ENCODE measurements around the gene XPNPEP3. TPM values are rescaled to one million over a fixed set of nuclear protein-coding genes. Genes with fewer than 3 reads are reported as not detected.

The XPNPEP3 gene
- total RNA-seq, 3 donors from 2014 or later (not counting 1 experiment from before 2014, with no cell fraction given), result 14.8 to 17.8 (median 15.1) TPM

GRCh38 chr22:40960145-40960544 is 103.2 kb downstream of the XPNPEP3 start:
- ATAC-seq, result no peak
- H3K4me3 ChIP-seq (ENCODE audit: low read length), result no peak overlapping the region
- peaks cover 36% of the 10 kb centered on the region for H3K36me3 ChIP-seq (ENCODE audit: control insufficient read depth, insufficient read depth, low read length)
- H3K4me1 ChIP-seq (ENCODE audit: control insufficient read depth, insufficient read depth, low read length), result no peaks in the 10 kb centered on the region
- Mint-ChIP-seq H3K27me3 (ENCODE audit: low read depth in 2 of 2) (no peaks in the 10 kb centered on the region), H3K36me3 (no peaks in the 10 kb centered on the region), H3K4me3 (no peak overlapping the region), H3K9me3 (no peaks in the 10 kb centered on the region), H3K27ac (peak overlapping the region; percentile 26 to 64), H3K4me1 (peaks cover 8 to 20% of the 10 kb centered on the region in 2 donors)
- H3K9me3 ChIP-seq (ENCODE audit: control insufficient read depth, insufficient read depth, low read length), result no peaks in the 10 kb centered on the region
- no peaks in the 10 kb centered on the region for H3K27me3 ChIP-seq (ENCODE audit: control insufficient read depth, insufficient read depth, low read length)
- intact Hi-C loops (cut with micrococcal nuclease), result no loop called here
- WGBS (ENCODE audit: insufficient coverage), result 86% methylated on average over 2 of the region's 2 CpGs
- no peak overlapping the region for H3K27ac ChIP-seq (ENCODE audit: low read length)
- no peak for DNase-seq
- no peak for TF ChIP-seq CTCF (IDR thresholded peaks at IDR 0.05)

GRCh38 chr22:40965936-40966725 is 109.2 kb downstream of the XPNPEP3 start:
- H3K27me3 ChIP-seq (ENCODE audit: control insufficient read depth, insufficient read depth, low read length), result no peaks in the 10 kb centered on the region
- H3K9me3 Mint-ChIP-seq, result no peaks in the 10 kb centered on the region
- DNase-seq (no peak), ATAC-seq (no peak)
- 86% methylated on average over 7 of the region's 8 CpGs for WGBS (ENCODE audit: insufficient coverage)
- TF ChIP-seq CTCF (IDR thresholded peaks at IDR 0.05), result no peak
- H3K27ac ChIP-seq (ENCODE audit: low read length), result no peak overlapping the region
- intact Hi-C loops (cut with micrococcal nuclease), result no loop called here
- H3K27me3 Mint-ChIP-seq (ENCODE audit: low read depth in 2 of 2), result no peaks in the 10 kb centered on the region
- no peaks in the 10 kb centered on the region for H3K9me3 ChIP-seq (ENCODE audit: control insufficient read depth, insufficient read depth, low read length)
- no peak overlapping the region for H3K4me3 ChIP-seq (ENCODE audit: low read length)
- no peaks in the 10 kb centered on the region for H3K4me1 ChIP-seq (ENCODE audit: control insufficient read depth, insufficient read depth, low read length)
- H3K4me1 Mint-ChIP-seq, result peaks cover 4 to 11% of the 10 kb centered on the region in 2 donors
- H3K27ac Mint-ChIP-seq, result peak overlapping the region; percentile 33 to 57
- peaks cover 65% of the 10 kb centered on the region for H3K36me3 ChIP-seq (ENCODE audit: control insufficient read depth, insufficient read depth, low read length)
- no peak overlapping the region for H3K4me3 Mint-ChIP-seq
- H3K36me3 Mint-ChIP-seq, result peaks cover 14% of the 10 kb centered on the region

GRCh38 chr22:40966726-40967085 is 109.8 kb downstream of the XPNPEP3 start:
- H3K9me3 ChIP-seq (ENCODE audit: control insufficient read depth, insufficient read depth, low read length), result no peaks in the 10 kb centered on the region
- no peaks in the 10 kb centered on the region for H3K27me3 ChIP-seq (ENCODE audit: control insufficient read depth, insufficient read depth, low read length)
- H3K4me1 ChIP-seq (ENCODE audit: control insufficient read depth, insufficient read depth, low read length), result no peaks in the 10 kb centered on the region
- WGBS (ENCODE audit: insufficient coverage), result 92% methylated on average over 7 of the region's 7 CpGs
- Mint-ChIP-seq H3K9me3 (no peaks in the 10 kb centered on the region), H3K36me3 (peaks cover 14% of the 10 kb centered on the region), H3K4me3 (no peak overlapping the region), H3K4me1 (peaks cover 4 to 11% of the 10 kb centered on the region in 2 donors), H3K27me3 (ENCODE audit: low read depth in 2 of 2) (no peaks in the 10 kb centered on the region), H3K27ac (peak overlapping the region; percentile 33 to 57)
- no peak for DNase-seq
- no peak overlapping the region for H3K4me3 ChIP-seq (ENCODE audit: low read length)
- H3K27ac ChIP-seq (ENCODE audit: low read length), result no peak overlapping the region
- H3K36me3 ChIP-seq (ENCODE audit: control insufficient read depth, insufficient read depth, low read length), result peaks cover 62% of the 10 kb centered on the region
- intact Hi-C loops (cut with micrococcal nuclease), result no loop called here
- TF ChIP-seq CTCF (IDR thresholded peaks at IDR 0.05), result no peak
- peak in 1 of 3 donors; percentile 79 for ATAC-seq

All from natural killer cell (primary cell).